ENCODE measurements around the gene ANK2.

The ANK2 gene

GRCh38 chr4:113094331-113094730, 44.9 kb downstream of the ANK2 start:
- TF ChIP-seq GATA2 (IDR thresholded peaks at IDR 0.05; ENCODE audit: low read depth, low read length) = no peak
- TF ChIP-seq GATA3 (IDR thresholded peaks at IDR 0.05; ENCODE audit: low read depth, low read length) = no peak

DNA sequence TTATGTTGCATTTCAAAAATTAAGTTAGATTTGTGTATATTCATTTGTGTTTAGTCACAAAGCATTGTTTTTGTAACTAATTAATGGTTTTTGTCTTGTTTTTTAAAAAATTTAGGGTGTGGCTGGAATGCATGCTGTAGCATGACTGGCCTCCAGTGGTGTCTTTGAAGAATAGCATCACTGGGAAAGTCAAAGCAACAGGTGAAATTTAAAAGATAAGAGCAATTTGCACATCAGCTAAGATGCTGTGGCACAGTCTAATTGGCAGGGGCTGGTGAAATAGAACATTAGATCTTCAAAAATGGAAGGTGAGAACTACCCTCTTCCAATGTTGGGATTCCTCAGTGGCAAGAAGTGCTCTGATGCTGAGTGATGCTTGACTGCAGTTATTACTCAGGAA, 45.3 kb downstream of the ANK2 start:
- TF ChIP-seq GATA3 (IDR thresholded peaks at IDR 0.05; ENCODE audit: low read depth, low read length) (no peak), GATA2 (IDR thresholded peaks at IDR 0.05; ENCODE audit: low read depth, low read length) (no peak; the same call in 1 of the 2 replicates)

DNA sequence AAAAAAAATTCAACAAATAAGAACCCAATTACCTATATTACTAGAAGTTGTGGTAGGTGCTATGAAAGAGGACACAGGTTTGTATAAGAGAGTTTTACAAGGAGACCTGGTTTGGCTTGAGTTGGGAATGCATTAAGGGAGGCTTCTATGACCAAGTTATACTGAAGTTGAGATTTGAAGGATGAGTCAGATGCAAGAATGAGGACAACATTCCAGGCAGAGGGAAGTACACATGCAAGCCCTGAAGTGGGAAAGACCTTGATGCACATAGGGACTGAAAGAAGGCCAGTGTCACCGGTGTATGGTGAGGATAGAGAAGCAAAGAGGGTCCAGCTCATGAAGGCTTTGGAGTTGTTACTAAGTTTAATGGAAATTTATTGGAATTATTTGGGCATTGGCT, 52.2 kb downstream of the ANK2 start:
- no peak for TF ChIP-seq GATA2 (IDR thresholded peaks at IDR 0.05; ENCODE audit: low read depth, low read length)
- no peak for TF ChIP-seq GATA3 (IDR thresholded peaks at IDR 0.05; ENCODE audit: low read depth, low read length)

DNA sequence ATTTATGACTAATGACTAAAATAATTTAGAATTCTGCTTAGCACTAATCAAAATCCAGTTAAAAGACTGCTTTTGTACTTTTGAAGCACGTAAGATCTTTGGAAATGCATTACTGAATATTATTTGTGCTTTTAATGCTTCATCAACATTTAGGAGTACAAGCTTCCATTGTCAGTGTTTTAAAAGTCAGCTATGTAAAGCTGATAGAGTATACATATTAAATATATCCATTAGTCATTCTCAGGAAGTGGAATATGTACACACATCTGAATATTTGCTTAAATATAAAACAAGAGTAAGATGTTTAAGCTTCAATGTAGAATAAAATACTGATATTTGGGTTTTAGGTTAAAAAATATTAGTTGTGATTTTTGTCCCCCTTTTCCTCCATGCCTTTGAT, 54.1 kb downstream of the ANK2 start:
- TF ChIP-seq GATA3 (IDR thresholded peaks at IDR 0.05; ENCODE audit: low read depth, low read length) (no peak), GATA2 (IDR thresholded peaks at IDR 0.05; ENCODE audit: low read depth, low read length) (no peak)

DNA sequence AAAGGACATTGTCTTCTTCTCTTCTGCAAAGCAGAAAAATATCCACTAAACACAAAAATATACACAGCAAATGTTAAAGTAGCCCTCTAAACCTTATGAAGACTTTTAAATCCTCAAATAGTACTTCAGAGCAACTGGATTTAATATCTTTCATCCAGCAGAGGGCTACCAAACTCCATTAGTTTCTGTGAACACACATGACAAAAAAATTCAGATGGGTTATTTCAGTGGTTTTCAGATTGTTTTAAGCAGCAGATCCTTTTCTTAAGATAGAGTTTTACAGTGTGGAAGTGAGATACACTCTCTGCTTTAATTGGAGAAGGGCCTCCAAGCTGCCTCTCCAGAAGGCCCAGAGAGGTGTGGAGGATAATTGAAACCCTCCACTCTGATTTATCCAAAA, 56.7 kb downstream of the ANK2 start:
- no peak for TF ChIP-seq GATA2 (IDR thresholded peaks at IDR 0.05; ENCODE audit: low read depth, low read length)
- TF ChIP-seq GATA3 (IDR thresholded peaks at IDR 0.05; ENCODE audit: low read depth, low read length) = no peak

DNA sequence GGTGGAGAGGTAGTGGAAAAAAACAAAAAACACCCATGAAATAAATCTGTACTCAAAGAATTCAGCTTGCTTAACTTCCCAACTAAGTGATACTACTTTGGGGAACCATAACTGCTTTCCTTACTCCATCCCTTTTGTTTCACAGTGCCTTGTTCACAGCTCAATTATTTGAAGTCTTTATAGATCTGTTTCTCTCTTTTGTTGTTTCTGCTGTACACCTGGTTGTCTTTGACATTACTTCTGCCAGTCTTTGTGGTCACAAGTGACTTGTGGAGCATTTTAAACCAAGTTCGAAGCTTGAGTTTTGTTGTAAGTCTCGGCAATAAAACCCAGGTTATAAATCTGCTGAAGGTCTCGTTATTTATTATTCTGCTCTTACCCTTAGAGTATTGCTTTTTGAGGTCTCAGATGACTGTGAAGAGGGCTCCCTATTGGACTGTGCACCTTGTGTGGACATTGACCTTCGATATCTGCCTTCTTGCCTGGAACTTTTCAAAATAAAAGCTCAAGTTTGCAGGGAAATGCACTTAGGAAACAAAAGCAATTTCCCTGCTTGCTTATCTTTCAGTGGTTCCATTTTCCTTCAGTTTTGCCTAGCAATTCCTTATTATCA, 59.8 kb downstream of the ANK2 start:
- no peak for TF ChIP-seq GATA2 (IDR thresholded peaks at IDR 0.05; ENCODE audit: low read depth, low read length)

DNA sequence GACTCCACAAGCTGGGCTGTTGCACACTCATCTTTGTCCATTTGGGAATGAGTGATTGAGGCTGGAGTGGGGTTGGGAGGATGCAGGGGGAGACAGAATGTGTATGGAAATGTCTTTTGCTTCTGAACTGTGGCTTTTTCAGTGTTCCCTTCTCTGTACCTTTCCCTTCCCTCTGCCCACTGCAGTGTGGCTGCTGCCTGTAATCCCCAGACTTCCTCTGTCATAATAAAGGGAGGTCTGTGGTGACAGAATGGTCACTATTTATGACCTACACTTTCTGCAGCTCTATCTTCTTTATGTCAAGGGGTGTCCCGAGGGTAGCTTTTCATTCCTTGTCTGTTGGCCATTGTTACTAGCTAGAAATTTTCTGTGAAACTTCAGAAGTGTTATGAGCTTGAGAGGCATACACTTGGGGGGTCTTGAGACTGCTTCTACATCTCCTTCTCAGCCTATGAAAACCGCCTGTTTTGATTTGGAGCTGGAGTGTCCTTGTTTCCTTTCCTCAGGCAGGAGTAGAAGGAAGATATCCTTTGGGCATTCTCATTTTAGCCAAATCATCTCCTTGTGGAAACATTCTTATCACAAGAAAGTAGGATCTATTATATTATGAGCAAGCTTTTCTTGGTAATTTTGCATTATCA, 63.0 kb downstream of the ANK2 start:
- no peak for TF ChIP-seq GATA3 (IDR thresholded peaks at IDR 0.05; ENCODE audit: low read depth, low read length)
- no peak for TF ChIP-seq GATA2 (IDR thresholded peaks at IDR 0.05; ENCODE audit: low read depth, low read length)

DNA sequence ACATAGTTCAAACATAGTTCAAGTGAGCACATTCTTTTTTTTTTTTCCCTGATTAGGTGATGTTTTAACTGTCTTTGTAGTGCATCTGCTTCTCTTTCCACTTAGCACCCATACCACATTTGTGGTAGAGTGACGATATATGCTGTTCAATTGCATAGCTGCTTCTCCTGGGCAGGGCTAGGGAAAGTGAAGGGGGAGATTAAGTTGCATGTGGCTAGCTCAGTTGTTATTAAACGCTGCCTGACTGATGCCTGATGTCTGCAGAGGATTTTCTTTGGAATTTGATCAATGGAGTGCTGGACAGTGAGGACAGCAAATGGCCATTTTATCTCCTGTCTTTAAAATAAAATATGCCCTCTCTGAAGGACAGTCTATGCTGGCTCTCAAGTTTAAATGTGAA, 63.7 kb downstream of the ANK2 start:
- TF ChIP-seq GATA3 (IDR thresholded peaks at IDR 0.05; ENCODE audit: low read depth, low read length) (no peak), GATA2 (IDR thresholded peaks at IDR 0.05; ENCODE audit: low read depth, low read length) (no peak)

DNA sequence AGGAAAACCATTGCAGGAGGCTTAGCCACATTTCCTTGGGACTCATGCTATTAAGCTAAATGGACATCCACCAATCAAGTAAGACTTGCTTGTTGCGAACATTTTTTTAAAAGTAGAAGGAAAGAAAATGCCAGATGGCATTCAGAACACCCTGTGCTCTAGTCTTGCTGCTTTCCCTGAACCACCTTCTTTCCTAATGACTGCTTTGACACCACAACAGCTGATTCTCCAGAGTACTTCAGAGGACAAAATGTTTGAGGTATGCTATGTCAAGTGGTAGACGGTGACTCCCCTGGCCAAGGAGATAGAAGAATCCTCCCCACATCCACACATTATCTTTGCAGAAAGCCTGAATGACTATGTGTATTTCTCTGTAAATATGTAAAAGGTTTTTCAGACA, 65.4 kb downstream of the ANK2 start:
- no peak for TF ChIP-seq GATA3 (IDR thresholded peaks at IDR 0.05; ENCODE audit: low read depth, low read length)

DNA sequence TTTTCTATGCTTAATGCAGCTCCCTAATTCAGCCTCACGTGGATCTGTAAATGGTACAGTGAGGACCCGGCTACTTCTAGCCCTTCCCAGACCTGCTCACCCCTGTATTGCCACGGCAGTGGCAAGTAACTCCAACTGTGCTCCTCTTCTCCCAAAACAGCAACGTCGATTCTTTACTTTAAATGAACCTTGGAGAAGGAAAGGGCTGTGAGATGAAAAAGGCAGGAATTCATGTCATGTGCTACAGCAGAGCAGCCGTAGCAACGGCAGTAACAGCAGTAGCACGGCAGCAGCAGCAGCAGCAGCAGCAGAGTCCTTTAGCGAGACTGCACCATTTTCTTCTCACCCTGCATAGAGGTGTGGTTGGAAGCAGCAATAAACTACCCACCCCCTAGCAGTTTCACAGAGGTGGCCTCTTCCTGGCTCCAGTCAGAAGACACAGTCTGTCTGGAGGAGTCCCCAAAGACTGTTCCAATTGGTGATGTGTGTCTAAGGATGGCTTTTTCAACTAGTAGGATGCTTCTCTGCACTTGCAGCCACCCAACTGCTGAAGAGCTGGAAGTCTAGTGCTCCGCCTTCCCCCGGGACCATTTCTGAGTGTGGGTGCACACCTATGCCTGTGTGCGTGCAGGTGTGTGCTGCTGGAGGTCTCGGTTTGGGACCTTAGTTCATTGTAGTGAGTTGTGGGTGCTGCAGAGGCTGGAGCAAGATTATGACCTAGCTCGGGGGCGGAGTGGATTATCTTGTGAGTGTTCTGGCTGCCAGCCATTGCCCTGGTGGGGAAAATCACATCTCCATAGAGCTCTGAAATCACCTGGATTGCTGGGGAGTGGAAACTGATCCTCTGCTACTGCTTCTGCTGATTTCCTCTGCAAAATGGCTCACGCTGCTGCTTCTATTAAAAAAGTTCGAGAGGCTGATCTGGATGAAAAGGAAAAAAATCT, 67.2 kb downstream of the ANK2 start:
- TF ChIP-seq GATA3 (IDR thresholded peaks at IDR 0.05; ENCODE audit: low read depth, low read length) (no peak), GATA2 (IDR thresholded peaks at IDR 0.05; ENCODE audit: low read depth, low read length) (no peak)

DNA sequence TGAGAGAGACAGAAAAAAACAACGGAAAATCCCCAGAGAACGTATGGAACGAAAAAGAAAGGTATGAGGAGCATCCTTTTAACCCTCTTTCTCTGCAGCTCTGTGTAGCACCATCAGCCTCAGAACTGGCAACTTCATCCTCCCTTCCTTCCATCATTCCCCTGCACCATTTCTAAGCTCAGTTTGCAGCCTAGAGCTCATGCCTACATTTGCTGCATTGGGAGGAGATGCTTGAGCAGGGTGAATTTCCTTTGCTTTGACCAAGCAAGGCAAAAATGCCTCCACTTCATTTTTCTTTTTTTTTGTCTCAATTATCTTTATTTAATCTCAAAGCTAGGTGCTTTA, 67.9 kb downstream of the ANK2 start:
- TF ChIP-seq GATA2 (IDR thresholded peaks at IDR 0.05; ENCODE audit: low read depth, low read length) = no peak
- no peak for TF ChIP-seq GATA3 (IDR thresholded peaks at IDR 0.05; ENCODE audit: low read depth, low read length)

GRCh38 chr4:113122066-113122465, 72.6 kb downstream of the ANK2 start:
- TF ChIP-seq GATA2 (IDR thresholded peaks at IDR 0.05; ENCODE audit: low read depth, low read length) (no peak), GATA3 (IDR thresholded peaks at IDR 0.05; ENCODE audit: low read depth, low read length) (no peak)

DNA sequence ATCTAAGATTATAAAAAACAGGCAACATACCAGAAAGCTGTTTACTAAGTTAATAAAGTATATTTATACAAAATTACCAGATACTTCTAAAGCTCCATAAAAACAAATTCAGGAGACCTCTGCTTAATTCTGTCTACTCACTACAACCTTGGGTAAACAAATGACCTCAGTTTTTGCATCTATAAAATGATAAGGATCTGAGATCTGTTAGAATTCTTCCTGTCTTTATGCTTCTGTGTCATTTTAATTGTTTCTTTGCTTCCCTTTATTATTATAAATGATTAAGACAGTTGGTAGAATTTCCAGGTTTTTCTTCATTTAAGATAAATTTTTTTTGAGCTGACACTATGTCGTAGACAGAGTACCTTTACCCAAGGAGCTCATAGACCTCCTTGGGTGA, 76.0 kb downstream of the ANK2 start:
- no peak for TF ChIP-seq GATA3 (IDR thresholded peaks at IDR 0.05; ENCODE audit: low read depth, low read length)
- TF ChIP-seq GATA2 (IDR thresholded peaks at IDR 0.05; ENCODE audit: low read depth, low read length) = no peak

DNA sequence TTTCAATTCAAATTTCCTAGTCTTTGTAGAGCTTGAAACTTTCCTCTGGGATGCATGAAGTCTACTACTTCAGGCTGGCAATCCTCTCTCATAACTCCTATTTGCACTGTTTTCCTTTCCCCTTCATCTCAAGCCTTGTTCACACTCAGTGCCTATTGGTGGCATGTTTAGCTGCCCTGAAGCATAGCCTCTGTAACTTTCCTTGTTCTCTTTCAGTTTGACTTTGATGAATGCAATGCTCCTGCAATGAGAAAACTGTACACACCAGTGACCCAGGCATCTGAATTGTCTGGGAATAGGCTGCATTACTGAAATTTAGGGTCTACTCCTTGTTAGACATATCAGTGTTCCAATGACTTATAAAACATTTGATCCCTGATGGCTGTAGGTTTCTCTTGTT, 81.7 kb downstream of the ANK2 start:
- TF ChIP-seq GATA2 (IDR thresholded peaks at IDR 0.05; ENCODE audit: low read depth, low read length) (no peak), GATA3 (IDR thresholded peaks at IDR 0.05; ENCODE audit: low read depth, low read length) (no peak)

GRCh38 chr4:113131621-113132020, 82.2 kb downstream of the ANK2 start:
- no peak for TF ChIP-seq GATA3 (IDR thresholded peaks at IDR 0.05; ENCODE audit: low read depth, low read length)
- no peak for TF ChIP-seq GATA2 (IDR thresholded peaks at IDR 0.05; ENCODE audit: low read depth, low read length)
